K562 (cell line): ENCODE data around the gene ACP4. TPM values are rescaled to one million over a fixed set of nuclear protein-coding genes. Genes with fewer than 3 reads are reported as not detected.

ENCODE experiments used
- ARID4B ChIP-seq: sonication (generic); formaldehyde crosslinking; IDR thresholded peaks from 2 replicates; pipeline ENCODE4 v1.8.0; 2022; ENCODE audit warnings: mild to moderate bottlenecking, missing genetic modification reagents
- BRF1 ChIP-seq: IDR thresholded peaks from 3 replicates; pipeline ENCODE4 v1.6.1; 2011; ENCODE audit warnings: borderline replicate concordance, mild to moderate bottlenecking; ENCODE audit not compliant: insufficient read length; ENCODE audit errors: extremely low read depth
- CHCHD3 ChIP-seq: fragments of 250-450 bp; sonication (Bioruptor Pico); IDR thresholded peaks from 2 replicates; pipeline ENCODE4 v2.1.2; 2022; ENCODE audit warnings: mild to moderate bottlenecking
- CSDE1 ChIP-seq, 2 experiments: fragments of 450-650 bp; IDR thresholded peaks; 2 replicates each; pipeline ENCODE4 v1.6.1; 2016; ENCODE audit warnings: mild to moderate bottlenecking in 1 of 2
- ETV1 ChIP-seq: fragments of 450-650 bp; conservative IDR thresholded peaks from 2 replicates; pipeline ENCODE4 v1.6.1; 2016; ENCODE audit warnings: missing genetic modification characterization, control low read depth, low read depth, missing compliant biosample characterization
- HDAC1 ChIP-seq, 2 experiments: fragments of 450-650 bp; IDR thresholded peaks; 2 replicates each; pipeline ENCODE4 v1.6.1; 2016 to 2017; ENCODE audit warnings: inconsistent platforms in 1 of 2, mild to moderate bottlenecking in 1 of 2, moderate library complexity in 1 of 2
- HNRNPL ChIP-seq: fragments of 200-400 bp; formaldehyde crosslinking; IDR thresholded peaks from 2 replicates; pipeline ENCODE4 v1.6.1; 2017; ENCODE audit warnings: low read depth, mild to moderate bottlenecking, low read length
- RCOR1 ChIP-seq, 2 experiments: IDR thresholded peaks; 2 replicates each; pipeline ENCODE4 v1.6.1; 2012; ENCODE audit warnings: low read depth in 2 of 2, low read length in 2 of 2, borderline replicate concordance in 1 of 2, improper control_type of control experiment in 1 of 2
- TFE3 ChIP-seq: fragments of 450-650 bp; formaldehyde crosslinking; IDR thresholded peaks from 2 replicates; pipeline ENCODE4 v1.4.0; 2020; ENCODE audit warnings: mild to moderate bottlenecking, mixed read lengths
- USF1 ChIP-seq: sonication (generic); formaldehyde crosslinking; IDR thresholded peaks from 2 replicates; pipeline ENCODE4 v1.9.0; 2022; ENCODE audit warnings: mild to moderate bottlenecking, missing genetic modification reagents
- ZFPM2 ChIP-seq: fragments of 250-450 bp; sonication (Bioruptor Pico); IDR thresholded peaks from 2 replicates; pipeline ENCODE4 v1.5.1; 2022; ENCODE audit warnings: mild to moderate bottlenecking
- ZNF184 ChIP-seq: sonication (generic); formaldehyde crosslinking; IDR thresholded peaks from 2 replicates; pipeline ENCODE4 v1.5.0; 2020; ENCODE audit warnings: missing genetic modification reagents
- ZNF232 ChIP-seq: sonication (generic); formaldehyde crosslinking; IDR thresholded peaks from 2 replicates; pipeline ENCODE4 v1.8.0; 2022; ENCODE audit warnings: mild to moderate bottlenecking, missing genetic modification reagents
- ZNF589 ChIP-seq: fragments of 200-800 bp; sonication (Bioruptor generic); IDR thresholded peaks from 2 replicates; pipeline ENCODE4 v1.6.1; 2016; ENCODE audit warnings: low read depth, missing genetic modification characterization, missing compliant biosample characterization
- ZNF609 ChIP-seq: sonication (generic); formaldehyde crosslinking; IDR thresholded peaks from 2 replicates; pipeline ENCODE4 v1.8.1; 2023; ENCODE audit warnings: missing genetic modification reagents, mild to moderate bottlenecking, borderline replicate concordance
- ZNF830 ChIP-seq: fragments of 250-450 bp; sonication (Bioruptor Pico); IDR thresholded peaks from 2 replicates; pipeline ENCODE4 v1.5.0; 2021; ENCODE audit warnings: mild to moderate bottlenecking
- polyA plus RNA-seq, 8 experiments: library from polyadenylated mRNA; depleted of rRNA in 4 of 8; stranded (reverse) in 5 of 8; unstranded in 3 of 8; fragments of >200 nt; fragmentation: Nextera tagmentation in 2 of 8; fragmentation: Illumina TruSeq in 1 of 8; extraction: Ambion mirVana in 2 of 8; extraction: Trizol in 1 of 8; gene quantifications; 2 replicates each; pipeline versions ENCODE4 v1.2.1 to v1.2.3, GENCODE V29; 2011 to 2014; ENCODE audit warnings: inconsistent platforms in 1 of 8, missing spikeins in 1 of 8
- total RNA-seq, 7 experiments: library from RNA; depleted of rRNA in 6 of 7; stranded (reverse); fragments of >200 nt in 6 of 7; fragmentation: Illumina TruSeq in 2 of 7; extraction: Trizol in 2 of 7; gene quantifications; 2 replicates each; pipeline versions ENCODE4 v1.2.1 to v1.2.3, GENCODE V29; 2011 to 2021; ENCODE audit warnings: low replicate concordance in 1 of 7

The ACP4 gene
- total and polyA plus RNA-seq, 9 of the 15 experiments (the other 6 are each of a cell fraction or from before 2014, with no cell fraction given) = not detected

GRCh38 chr19:50791594-50792271, 1.5 kb downstream of the ACP4 start (continued):
- no peak for TF ChIP-seq ZNF184 (CRISPR knock-in tag)
- no peak for TF ChIP-seq HDAC1 (IDR thresholded peaks at IDR 0.05)
- 0 out of 2 replicates have a peak, but pooled peaks have one; percentile 4 for TF ChIP-seq USF1 (CRISPR knock-in tag)
- no peak for TF ChIP-seq RCOR1 (IDR thresholded peaks at IDR 0.05; ENCODE audit: borderline replicate concordance in 1 of 2, low read depth in 2 of 2, low read length in 2 of 2)
- TF ChIP-seq ARID4B (CRISPR knock-in tag) = no peak
- TF ChIP-seq HNRNPL = no peak
- TF ChIP-seq ZNF609 (CRISPR knock-in tag) = no peak
- TF ChIP-seq BRF1 = no peak
- no peak for TF ChIP-seq TFE3 (CRISPR knock-in tag)
- no peak for TF ChIP-seq CHCHD3 (CRISPR knock-in tag)
- no peak for TF ChIP-seq ETV1
- no peak for TF ChIP-seq ZFPM2 (CRISPR knock-in tag)
- TF ChIP-seq ZNF232 (CRISPR knock-in tag) = no peak
- no peak for TF ChIP-seq ZNF589 (CRISPR knock-in tag)
- no peak for TF ChIP-seq ZNF830
- TF ChIP-seq CSDE1 (IDR thresholded peaks at IDR 0.05) = no peak
